Small intestine (tissue), 7 donors: ENCODE results near the gene ZBTB42. TPM values are rescaled to one million over a fixed set of nuclear protein-coding genes. Genes with fewer than 3 reads are reported as not detected.

Experiments used
- DNase-seq, 2 donors: peaks; one replicate each; pipeline versions ENCODE4 v3.0.0 to v3.0.0-alpha.2; 2013
- FAIRE-seq: peaks from 2 replicates; lab custom pipeline; 2012; peaks lifted over from hg19 to GRCh38; lab: Jason Lieb, UNC
- H3K27ac ChIP-seq, 3 donors: one replicate each; pipeline ENCODE4 v1.5.1; 2013; ENCODE audit warnings: low read length in 2 of 3, mild to moderate bottlenecking in 2 of 3, control low read depth in 1 of 3, inconsistent platforms in 1 of 3, low read depth in 1 of 3, moderate library complexity in 1 of 3
- H3K27me3 ChIP-seq, 3 donors: one replicate each; pipeline ENCODE4 v1.6.1; 2013; ENCODE audit warnings: low read length in 3 of 3, inconsistent platforms in 1 of 3; ENCODE audit not compliant: control insufficient read depth in 3 of 3, insufficient read depth in 3 of 3
- H3K36me3 ChIP-seq, 3 donors: one replicate each; pipeline ENCODE4 v1.6.1; 2013; ENCODE audit warnings: low read length in 3 of 3, inconsistent platforms in 1 of 3, low read depth in 1 of 3, mild to moderate bottlenecking in 1 of 3, moderate library complexity in 1 of 3; ENCODE audit not compliant: control insufficient read depth in 3 of 3, insufficient read depth in 2 of 3
- H3K4me1 ChIP-seq, 3 donors: one replicate each; pipeline ENCODE4 v1.6.1; 2013; ENCODE audit warnings: low read length in 2 of 3, inconsistent platforms in 1 of 3, low read depth in 1 of 3, mild to moderate bottlenecking in 1 of 3, moderate library complexity in 1 of 3; ENCODE audit not compliant: control insufficient read depth in 3 of 3, insufficient read depth in 2 of 3
- H3K4me3 ChIP-seq, 3 donors: one replicate each; pipeline ENCODE4 v1.5.1; 2013; ENCODE audit warnings: low read length in 3 of 3, control low read depth in 1 of 3, inconsistent platforms in 1 of 3, low read depth in 1 of 3, mild to moderate bottlenecking in 1 of 3, moderate library complexity in 1 of 3
- H3K9me3 ChIP-seq, 2 donors: one replicate each; pipeline ENCODE4 v1.6.1; 2013; ENCODE audit warnings: low read depth in 1 of 2, low read length in 1 of 2; ENCODE audit not compliant: control insufficient read depth in 2 of 2, insufficient read depth in 1 of 2
- WGBS, 3 donors: extraction: QIAGEN DNeasy Blood & Tissue Kit; methylation state at CpG; one replicate each; pipeline ENCODE4 v1.1.7; 2013; 5-methylcytosine and 5-hydroxymethylcytosine counted together
- polyA plus RNA-seq, 4 donors: library from polyadenylated mRNA; stranded (reverse) in 3 of 4; unstranded in 1 of 4; fragments of 200-250 nt in 3 of 4; fragments of 120-200 nt in 1 of 4; gene quantifications; one replicate each; pipeline versions ENCODE4 v1.2.1 to v1.2.3, GENCODE V29; 2013
- donor health status: healthy with polysubstance abuse.
- donor health status: control.
- donor health status: control.
- donor health status: Bipolar disorder and iron deficiency.
- donor health status: healthy.

Gene ZBTB42
- polyA plus RNA-seq, 4 donors: 2.7 to 6.6 (median 5.4) TPM

DNA sequence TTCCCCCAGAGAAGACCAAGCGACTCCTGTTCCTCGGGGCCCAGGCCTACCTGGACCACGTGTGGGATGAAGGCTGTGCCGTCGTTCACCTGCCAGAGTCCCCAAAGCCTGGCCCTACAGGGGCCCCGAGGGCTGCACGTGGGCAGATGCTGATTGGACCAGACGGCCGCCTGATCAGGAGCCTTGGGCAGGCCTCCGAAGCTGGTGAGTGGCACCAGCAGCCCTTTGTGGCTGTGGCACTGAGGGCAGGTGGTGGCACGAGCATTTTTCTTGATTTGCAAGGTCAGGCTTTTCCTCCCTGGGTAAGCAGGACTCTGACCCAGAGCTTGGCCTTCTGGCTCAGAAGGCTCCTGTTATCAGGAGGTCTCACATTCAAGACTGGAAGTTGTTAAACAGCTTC lies 45.3 kb upstream of the ZBTB42 start:
- Histone ChIP-seq H3K4me3 (no peak overlapping the region), H3K27ac (peak overlapping the region in 1 of 3 donors; percentile 6), H3K27me3 (no peaks in the 10 kb centered on the region), H3K36me3 (peaks cover 0 to 67% (median 2%) of the 10 kb centered on the region in 3 donors), H3K9me3 (no peaks in the 10 kb centered on the region), H3K4me1 (peaks cover 8 to 35% (median 14%) of the 10 kb centered on the region in 3 donors)
- DNase-seq (peak in 1 of 2 donors; percentile 74), FAIRE-seq (no peak)
- WGBS, 3 donors: 24 to 65% (median 44%) methylated on average over 11 of the region's 11 CpGs

DNA sequence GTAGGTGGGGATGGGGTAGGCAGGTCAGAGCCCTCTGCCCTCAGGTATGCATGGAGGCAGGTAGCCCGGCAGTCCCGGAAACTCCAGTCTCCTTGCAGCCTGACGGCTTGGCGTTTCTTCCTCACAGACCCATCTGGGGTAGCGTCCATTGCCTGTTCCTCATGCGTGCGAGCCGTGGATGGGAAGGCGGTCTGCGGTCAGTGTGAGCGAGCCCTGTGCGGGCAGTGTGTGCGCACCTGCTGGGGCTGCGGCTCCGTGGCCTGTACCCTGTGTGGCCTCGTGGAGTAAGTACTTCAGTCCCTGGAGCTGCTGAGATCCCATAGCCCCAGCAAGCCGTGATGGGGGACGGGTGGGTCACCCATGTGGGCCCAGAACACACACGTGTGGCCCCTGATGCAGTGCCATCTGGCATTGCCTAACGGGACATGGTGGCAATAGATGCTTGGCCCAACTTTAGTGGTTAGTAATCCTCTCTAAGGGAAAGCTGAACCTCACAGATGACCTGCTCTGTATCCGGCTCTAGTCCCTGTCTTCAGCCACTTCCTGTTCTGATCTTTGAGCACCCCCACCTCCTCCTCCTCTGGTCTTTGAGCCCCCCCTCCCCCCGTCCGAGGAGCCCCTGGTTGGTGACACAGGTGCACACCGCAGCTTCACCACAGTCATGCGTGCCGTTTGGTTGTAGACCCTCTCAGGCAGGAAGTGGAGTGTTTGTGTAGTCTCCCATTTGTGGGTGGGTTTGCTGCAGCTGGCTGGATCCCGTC lies 44.2 kb upstream of the ZBTB42 start:
- no peaks in the 10 kb centered on the region for H3K9me3 ChIP-seq
- no peak overlapping the region for H3K27ac ChIP-seq
- 79 to 86% (median 81%) methylated on average over 24 to 27 of the region's 27 CpGs for WGBS, 3 donors
- no peaks in the 10 kb centered on the region for H3K27me3 ChIP-seq
- H3K4me1 ChIP-seq: peaks cover 8 to 35% (median 14%) of the 10 kb centered on the region in 3 donors
- H3K4me3 ChIP-seq: no peak overlapping the region
- DNase-seq (no peak), FAIRE-seq (no peak)
- peaks cover 0 to 76% (median 2%) of the 10 kb centered on the region in 3 donors for H3K36me3 ChIP-seq

DNA sequence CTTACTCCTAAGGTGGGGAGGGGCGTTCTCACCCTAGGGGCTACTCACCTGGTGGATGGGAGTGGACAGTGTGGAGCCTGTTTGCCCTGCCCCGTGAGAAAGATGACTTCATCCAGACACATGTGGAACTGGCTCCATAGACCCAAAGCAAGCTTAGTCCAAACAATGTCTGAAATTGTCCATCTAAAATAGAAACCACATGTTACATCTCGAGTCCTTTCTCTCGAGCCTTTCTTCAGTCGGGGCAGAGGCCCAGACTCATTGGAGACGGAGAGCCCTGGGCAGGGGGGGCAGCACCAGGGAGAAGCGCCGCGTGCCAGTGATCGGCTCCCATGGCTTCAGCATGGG lies 43.7 kb upstream of the ZBTB42 start:
- no peaks in the 10 kb centered on the region for H3K9me3 ChIP-seq
- peaks cover 8 to 31% (median 14%) of the 10 kb centered on the region in 3 donors for H3K4me1 ChIP-seq
- peaks cover 0 to 79% (median 2%) of the 10 kb centered on the region in 3 donors for H3K36me3 ChIP-seq
- no peak for FAIRE-seq
- H3K27me3 ChIP-seq: no peaks in the 10 kb centered on the region
- no peak overlapping the region for H3K4me3 ChIP-seq
- H3K27ac ChIP-seq: no peak overlapping the region
- 84 to 92% (median 91%) methylated on average over 10 of the region's 10 CpGs for WGBS, 3 donors
- no peak for DNase-seq

DNA sequence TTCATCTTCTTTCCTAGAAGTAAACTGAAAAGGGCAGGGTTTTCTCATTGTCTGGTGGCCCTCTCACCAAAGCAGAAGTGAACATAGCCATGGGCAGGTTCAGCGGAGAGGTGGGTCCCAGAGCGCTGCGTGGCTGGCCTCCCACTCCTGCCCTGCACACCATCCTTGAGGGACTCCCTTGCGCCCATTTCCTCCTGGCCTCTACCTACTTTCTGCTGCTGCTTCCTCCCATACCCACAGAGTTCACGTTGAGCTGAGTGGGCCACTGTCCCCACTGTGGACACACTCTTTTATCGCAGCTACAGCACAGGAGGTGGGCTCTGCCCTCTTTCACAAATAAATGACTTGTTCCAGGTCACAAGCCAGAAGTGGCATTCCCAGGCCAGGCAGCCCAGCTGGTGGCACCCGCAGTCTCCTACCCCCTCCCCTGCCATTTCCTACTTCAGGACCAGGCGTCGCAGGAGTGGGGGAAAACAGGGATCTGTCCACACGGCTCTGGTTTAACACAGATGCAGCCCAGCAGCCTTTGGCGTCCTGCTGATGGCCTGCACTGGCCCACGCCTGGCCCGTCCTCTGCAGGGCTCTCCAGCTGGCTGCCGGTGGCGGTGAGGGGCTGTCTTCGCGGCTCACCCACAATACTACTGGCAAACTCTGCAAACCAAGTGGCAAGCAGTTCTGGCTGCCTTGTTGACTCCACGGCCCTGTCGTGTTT lies 43.1 kb upstream of the ZBTB42 start:
- WGBS, 3 donors: 91 to 95% (median 92%) methylated on average over 19 of the region's 19 CpGs

DNA sequence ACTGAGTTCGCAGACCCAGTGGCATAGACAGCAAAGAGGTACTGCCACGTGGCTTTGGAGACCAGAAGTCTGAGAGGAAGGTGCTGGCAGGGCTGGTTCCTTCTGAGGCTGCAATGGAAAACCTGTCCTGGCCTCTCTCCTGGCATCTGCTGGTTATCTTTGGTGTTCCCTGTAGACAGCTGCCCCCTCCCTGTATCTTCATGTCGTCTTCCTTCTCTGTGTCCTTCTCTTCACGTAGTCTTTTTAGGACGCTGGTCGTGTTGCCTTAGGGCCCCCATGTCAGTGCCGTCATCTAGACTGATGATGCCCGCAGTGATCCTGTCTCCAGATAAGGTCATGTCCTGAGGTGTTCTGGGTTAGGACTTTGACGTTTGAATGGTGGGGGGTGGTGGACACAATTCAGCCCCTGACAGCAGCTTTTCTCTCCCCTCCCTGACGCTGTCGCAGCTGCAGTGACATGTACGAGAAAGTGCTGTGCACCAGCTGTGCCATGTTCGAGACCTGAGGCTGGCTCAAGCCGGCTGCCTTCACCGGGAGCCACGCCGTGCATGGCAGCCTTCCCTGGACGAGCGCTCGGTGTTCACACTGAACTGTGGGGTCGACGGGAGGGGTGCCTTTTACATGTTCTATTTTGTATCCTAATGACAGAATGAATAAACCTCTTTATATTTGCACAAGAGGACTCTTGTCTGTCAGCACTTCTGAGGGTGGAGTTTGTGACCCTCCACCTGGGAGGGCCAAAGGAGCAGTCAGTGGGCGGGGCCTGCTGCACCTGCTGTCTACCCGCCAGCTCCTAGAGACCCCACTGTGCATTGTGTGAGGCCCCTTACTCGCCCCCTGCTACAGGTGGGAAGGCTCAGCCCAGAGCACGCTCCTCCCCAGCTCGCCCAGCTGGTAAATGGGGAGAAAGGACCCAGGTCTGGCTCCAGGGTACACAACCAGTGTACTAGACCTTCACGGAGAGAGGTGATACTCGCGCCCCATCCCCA lies 41.6 kb upstream of the ZBTB42 start:
- no peak overlapping the region for H3K27ac ChIP-seq
- FAIRE-seq: no peak
- 86 to 89% (median 87%) methylated on average over 30 of the region's 30 CpGs for WGBS, 3 donors
- DNase-seq: no peak
- H3K9me3 ChIP-seq: peaks cover 0 to 5% of the 10 kb centered on the region in 2 donors
- no peak overlapping the region for H3K4me3 ChIP-seq
- peaks cover 5 to 24% (median 10%) of the 10 kb centered on the region in 3 donors for H3K4me1 ChIP-seq
- peaks cover 0 to 82% (median 2%) of the 10 kb centered on the region in 3 donors for H3K36me3 ChIP-seq
- no peaks in the 10 kb centered on the region for H3K27me3 ChIP-seq

More for the DNA sequence above, 43.1 kb upstream of the ZBTB42 start:
- FAIRE-seq (no peak), DNase-seq (no peak)
- no peak overlapping the region for H3K27ac ChIP-seq
- H3K27me3 ChIP-seq: no peaks in the 10 kb centered on the region
- peaks cover 8 to 30% (median 14%) of the 10 kb centered on the region in 3 donors for H3K4me1 ChIP-seq
- peaks cover 0 to 81% (median 2%) of the 10 kb centered on the region in 3 donors for H3K36me3 ChIP-seq
- no peak overlapping the region for H3K4me3 ChIP-seq
- H3K9me3 ChIP-seq: no peaks in the 10 kb centered on the region

DNA sequence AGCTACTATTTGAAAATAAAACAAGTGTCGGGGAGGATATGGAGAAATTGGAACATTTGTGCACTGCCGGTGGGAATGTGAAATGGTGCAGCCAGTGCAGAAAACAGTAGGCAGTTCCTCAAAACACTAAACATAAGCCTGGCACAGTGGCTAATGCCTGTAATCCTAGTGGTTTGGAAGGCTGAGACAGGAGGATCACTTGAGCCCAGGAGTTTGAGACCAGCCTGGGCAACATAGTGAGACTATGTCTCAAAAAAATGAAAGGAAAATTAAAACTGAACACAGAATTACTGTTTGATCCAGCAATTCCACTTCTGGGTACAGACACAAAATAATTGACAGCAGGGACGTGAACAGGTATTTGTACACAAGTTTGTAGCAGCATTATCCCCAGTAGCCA lies 35.4 kb upstream of the ZBTB42 start:
- H3K4me3 ChIP-seq: no peak overlapping the region
- FAIRE-seq (no peak), DNase-seq (no peak)
- no peak overlapping the region for H3K27ac ChIP-seq
- peaks cover 0 to 5% of the 10 kb centered on the region in 2 donors for H3K9me3 ChIP-seq
- WGBS, 3 donors: 92 to 96% (median 95%) methylated on average over 3 of the region's 3 CpGs
- peaks cover 0 to 40% (median 0%) of the 10 kb centered on the region in 3 donors for H3K36me3 ChIP-seq
- H3K27me3 ChIP-seq: no peaks in the 10 kb centered on the region
- H3K4me1 ChIP-seq: peaks cover 0 to 5% (median 0%) of the 10 kb centered on the region in 3 donors

DNA sequence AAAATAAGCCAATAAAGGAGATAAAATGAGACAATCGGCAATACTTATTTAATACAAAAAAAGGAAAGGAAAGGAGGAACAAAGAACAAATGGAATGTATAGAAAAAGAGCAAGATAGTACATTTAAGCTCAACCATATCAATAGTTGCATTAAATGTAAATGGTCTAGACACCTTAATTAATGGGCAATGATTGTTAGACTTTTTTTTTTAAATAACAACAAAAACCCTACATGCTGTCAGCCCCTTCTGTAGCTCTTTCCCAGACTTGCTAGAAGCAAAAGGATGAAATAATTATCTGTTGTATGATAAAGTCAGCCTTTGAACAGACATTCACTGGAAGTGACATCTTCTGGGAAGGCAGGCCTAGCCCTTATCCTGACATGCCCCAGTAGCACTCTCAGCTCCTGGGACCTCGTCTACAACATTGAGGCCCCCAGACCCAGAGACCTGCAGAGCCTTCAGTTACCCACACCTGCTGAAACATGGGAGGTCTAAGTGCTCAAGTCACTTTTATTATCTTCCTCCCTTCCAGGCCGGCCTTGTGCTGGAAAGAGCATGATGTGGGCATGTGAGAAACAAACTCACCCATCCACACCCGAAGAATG lies 34.5 kb upstream of the ZBTB42 start:
- H3K27me3 ChIP-seq: no peaks in the 10 kb centered on the region
- peaks cover 0 to 5% (median 0%) of the 10 kb centered on the region in 3 donors for H3K4me1 ChIP-seq
- WGBS, 3 donors: 88 to 98% (median 90%) methylated on average over 4 of the region's 4 CpGs
- peaks cover 0 to 12% of the 10 kb centered on the region in 2 donors for H3K9me3 ChIP-seq
- peaks cover 0 to 40% (median 0%) of the 10 kb centered on the region in 3 donors for H3K36me3 ChIP-seq
- H3K4me3 ChIP-seq: no peak overlapping the region
- FAIRE-seq (no peak), DNase-seq (no peak)
- no peak overlapping the region for H3K27ac ChIP-seq
